ENCODE measurements around the gene STK32B.

STK32B gene

GRCh38 chr4:5082376-5082775 lies 31.1 kb downstream of the STK32B start:
- no peaks in the 10 kb centered on the region for H3K27me3 ChIP-seq
- no peak overlapping the region for H3K27ac ChIP-seq
- no peaks in the 10 kb centered on the region for H3K4me1 ChIP-seq
- H3K4me3 ChIP-seq = no peak overlapping the region
- peaks cover 8% of the 10 kb centered on the region; the same call in 1 of the 2 replicates for H3K36me3 ChIP-seq
- peaks cover 46% of the 10 kb centered on the region for H3K9me3 ChIP-seq
- no peaks in the 10 kb centered on the region for H4K20me1 ChIP-seq
- H3K4me2 ChIP-seq = no peak overlapping the region
- TF ChIP-seq Cebpa-rat (IDR thresholded peaks at IDR 0.05) = no peak
- no peak overlapping the region for H3K9ac ChIP-seq

DNA sequence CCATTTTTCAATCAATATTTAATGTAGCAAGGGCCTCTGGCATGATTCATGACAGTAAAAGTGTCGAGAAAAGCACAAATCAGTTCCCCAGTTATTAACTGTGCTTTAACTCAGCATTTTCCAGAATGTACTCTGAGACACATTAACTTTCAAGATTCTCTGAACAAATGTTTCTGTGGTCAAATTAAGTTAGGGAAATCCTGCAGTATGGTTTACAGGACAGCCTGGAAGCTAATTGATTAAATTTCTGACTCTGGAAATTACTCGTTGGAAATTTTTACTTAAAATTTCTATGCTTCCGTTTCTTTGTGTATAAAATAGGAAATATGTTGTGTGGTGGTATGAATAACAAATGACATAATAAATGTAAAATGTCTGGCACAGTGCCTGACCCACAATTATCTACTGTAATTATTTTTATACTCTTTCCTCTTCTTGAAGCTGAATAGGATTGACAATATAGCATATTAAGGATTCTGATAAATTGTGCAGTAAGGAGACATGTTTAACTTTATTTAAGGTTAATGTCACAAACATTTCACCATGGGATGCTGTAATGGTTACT lies 33.7 kb downstream of the STK32B start:
- no peak overlapping the region for H3K27ac ChIP-seq
- no peak for TF ChIP-seq Cebpa-rat (IDR thresholded peaks at IDR 0.05)
- no peak overlapping the region for H3K9ac ChIP-seq
- no peak overlapping the region for H3K4me3 ChIP-seq
- no peak overlapping the region for H3K4me2 ChIP-seq
- H3K9me3 ChIP-seq = peaks cover 50% of the 10 kb centered on the region
- H3K36me3 ChIP-seq = peaks cover 8% of the 10 kb centered on the region; the same call in 1 of the 2 replicates
- no peaks in the 10 kb centered on the region for H3K27me3 ChIP-seq
- no peaks in the 10 kb centered on the region for H4K20me1 ChIP-seq
- no peaks in the 10 kb centered on the region for H3K4me1 ChIP-seq

- Histone ChIP-seq H3K4me1 (no peaks in the 10 kb centered on the region), H4K20me1 (no peaks in the 10 kb centered on the region), H3K36me3 (peaks cover 8% of the 10 kb centered on the region; the same call in 1 of the 2 replicates), H3K4me3 (no peak overlapping the region), H3K27ac (no peak overlapping the region), H3K4me2 (no peak overlapping the region), H3K9me3 (peaks cover 49% of the 10 kb centered on the region), H3K9ac (no peak overlapping the region), H3K27me3 (no peaks in the 10 kb centered on the region)
- TF ChIP-seq Cebpa-rat (IDR thresholded peaks at IDR 0.05) = no peak
These were observed 35.3 kb downstream of the STK32B start for GRCh38 chr4:5086535-5086934.

- no peak overlapping the region for H3K27ac ChIP-seq
These were observed 45.0 kb downstream of the STK32B start for GRCh38 chr4:5096261-5096660.

GRCh38 chr4:5098176-5098575 lies 46.9 kb downstream of the STK32B start:
- H3K27me3 ChIP-seq = no peaks in the 10 kb centered on the region
- H3K4me3 ChIP-seq = no peak overlapping the region
- no peaks in the 10 kb centered on the region for H3K9me3 ChIP-seq
- H3K4me1 ChIP-seq = no peaks in the 10 kb centered on the region
- H3K9ac ChIP-seq = no peak overlapping the region
- H4K20me1 ChIP-seq = no peaks in the 10 kb centered on the region; the same call in 1 of the 2 replicates
- H3K4me2 ChIP-seq = no peak overlapping the region
- TF ChIP-seq Cebpa-rat (IDR thresholded peaks at IDR 0.05) = no peak
- H3K36me3 ChIP-seq = no peaks in the 10 kb centered on the region
- H3K27ac ChIP-seq = no peak overlapping the region

More at GRCh38 chr4:5096261-5096660, 45.0 kb downstream of the STK32B start:
- Histone ChIP-seq H3K4me2 (no peak overlapping the region), H3K9me3 (peaks cover 9% of the 10 kb centered on the region), H4K20me1 (no peaks in the 10 kb centered on the region; the same call in 1 of the 2 replicates), H3K4me3 (no peak overlapping the region), H3K4me1 (no peaks in the 10 kb centered on the region), H3K27me3 (no peaks in the 10 kb centered on the region), H3K36me3 (no peaks in the 10 kb centered on the region), H3K9ac (no peak overlapping the region)
- no peak for TF ChIP-seq Cebpa-rat (IDR thresholded peaks at IDR 0.05)

- no peaks in the 10 kb centered on the region for H3K4me1 ChIP-seq
- H3K4me3 ChIP-seq = no peak overlapping the region
- H3K4me2 ChIP-seq = no peak overlapping the region
- no peak overlapping the region for H3K27ac ChIP-seq
- no peaks in the 10 kb centered on the region for H3K27me3 ChIP-seq
- H3K9ac ChIP-seq = no peak overlapping the region
- no peaks in the 10 kb centered on the region for H3K9me3 ChIP-seq
- H4K20me1 ChIP-seq = no peaks in the 10 kb centered on the region; the same call in 1 of the 2 replicates
- no peak for TF ChIP-seq Cebpa-rat (IDR thresholded peaks at IDR 0.05)
- no peaks in the 10 kb centered on the region for H3K36me3 ChIP-seq
These were observed 49.1 kb downstream of the STK32B start for GRCh38 chr4:5100336-5100735.

DNA sequence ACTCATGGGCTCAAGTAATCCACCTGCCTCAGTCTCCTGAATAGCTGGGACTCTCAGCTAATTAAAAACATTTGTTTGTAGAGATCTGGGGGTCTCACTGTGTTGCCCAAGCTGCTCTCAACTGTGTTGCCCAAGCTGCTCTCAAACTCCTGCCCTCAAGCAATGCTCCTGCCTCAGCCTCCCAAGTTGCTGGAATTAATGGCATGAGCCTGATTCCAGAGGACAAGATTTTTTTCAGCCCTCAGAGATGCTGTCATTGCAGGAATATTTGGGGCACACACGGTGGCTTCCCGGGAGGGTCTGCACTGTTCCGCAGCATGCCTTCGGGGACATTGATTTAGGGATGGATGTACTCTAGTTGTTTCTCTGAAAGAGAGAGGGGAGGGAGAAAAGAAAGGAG lies 49.7 kb downstream of the STK32B start:
- no peak overlapping the region for H3K4me2 ChIP-seq

DNA sequence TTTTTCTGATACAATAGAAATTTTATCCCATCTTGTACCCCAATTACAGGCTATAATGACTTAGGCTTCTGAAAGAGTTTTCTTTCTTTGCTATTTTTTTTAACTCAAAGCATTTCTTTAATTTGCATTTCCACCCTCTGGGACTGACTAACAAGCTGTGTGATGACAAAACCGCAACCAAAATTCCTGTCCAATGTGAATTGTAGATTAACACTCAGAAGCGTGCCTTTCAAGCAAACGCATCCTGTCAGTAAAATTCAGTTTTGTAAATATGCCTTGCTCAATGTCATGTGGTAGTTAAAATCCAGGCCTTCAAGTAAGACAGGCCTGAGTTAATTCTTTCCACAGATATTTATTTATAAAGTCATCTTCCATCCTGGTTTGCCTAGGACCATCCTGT lies 50.3 kb downstream of the STK32B start:
- H3K9me3 ChIP-seq = no peaks in the 10 kb centered on the region
- H3K4me1 ChIP-seq = no peaks in the 10 kb centered on the region
- TF ChIP-seq Cebpa-rat (IDR thresholded peaks at IDR 0.05) = no peak
- H3K36me3 ChIP-seq = no peaks in the 10 kb centered on the region
- H3K4me3 ChIP-seq = no peak overlapping the region
- no peak overlapping the region for H3K9ac ChIP-seq
- H3K27ac ChIP-seq = no peak overlapping the region
- H3K27me3 ChIP-seq = no peaks in the 10 kb centered on the region
- no peaks in the 10 kb centered on the region; the same call in 1 of the 2 replicates for H4K20me1 ChIP-seq
- H3K4me2 ChIP-seq = no peak overlapping the region

More for the DNA sequence above, 49.7 kb downstream of the STK32B start:
- H3K27me3 ChIP-seq = no peaks in the 10 kb centered on the region
- no peak overlapping the region for H3K27ac ChIP-seq
- H3K4me3 ChIP-seq = no peak overlapping the region
- no peaks in the 10 kb centered on the region for H3K36me3 ChIP-seq
- no peaks in the 10 kb centered on the region for H3K9me3 ChIP-seq
- no peaks in the 10 kb centered on the region; the same call in 1 of the 2 replicates for H4K20me1 ChIP-seq
- H3K4me1 ChIP-seq = no peaks in the 10 kb centered on the region
- no peak for TF ChIP-seq Cebpa-rat (IDR thresholded peaks at IDR 0.05)
- no peak overlapping the region for H3K9ac ChIP-seq

GRCh38 chr4:5110901-5111300 lies 59.6 kb downstream of the STK32B start:
- H3K9me3 ChIP-seq = no peaks in the 10 kb centered on the region
- H3K4me3 ChIP-seq = no peak overlapping the region
- no peaks in the 10 kb centered on the region for H3K4me1 ChIP-seq
- H3K4me2 ChIP-seq = no peak overlapping the region
- no peak overlapping the region for H3K27ac ChIP-seq
- H3K9ac ChIP-seq = no peak overlapping the region
- H3K27me3 ChIP-seq = no peaks in the 10 kb centered on the region
- peaks cover 3% of the 10 kb centered on the region; the same call in 1 of the 2 replicates for H4K20me1 ChIP-seq
- no peak for TF ChIP-seq Cebpa-rat (IDR thresholded peaks at IDR 0.05)
- no peaks in the 10 kb centered on the region for H3K36me3 ChIP-seq

DNA sequence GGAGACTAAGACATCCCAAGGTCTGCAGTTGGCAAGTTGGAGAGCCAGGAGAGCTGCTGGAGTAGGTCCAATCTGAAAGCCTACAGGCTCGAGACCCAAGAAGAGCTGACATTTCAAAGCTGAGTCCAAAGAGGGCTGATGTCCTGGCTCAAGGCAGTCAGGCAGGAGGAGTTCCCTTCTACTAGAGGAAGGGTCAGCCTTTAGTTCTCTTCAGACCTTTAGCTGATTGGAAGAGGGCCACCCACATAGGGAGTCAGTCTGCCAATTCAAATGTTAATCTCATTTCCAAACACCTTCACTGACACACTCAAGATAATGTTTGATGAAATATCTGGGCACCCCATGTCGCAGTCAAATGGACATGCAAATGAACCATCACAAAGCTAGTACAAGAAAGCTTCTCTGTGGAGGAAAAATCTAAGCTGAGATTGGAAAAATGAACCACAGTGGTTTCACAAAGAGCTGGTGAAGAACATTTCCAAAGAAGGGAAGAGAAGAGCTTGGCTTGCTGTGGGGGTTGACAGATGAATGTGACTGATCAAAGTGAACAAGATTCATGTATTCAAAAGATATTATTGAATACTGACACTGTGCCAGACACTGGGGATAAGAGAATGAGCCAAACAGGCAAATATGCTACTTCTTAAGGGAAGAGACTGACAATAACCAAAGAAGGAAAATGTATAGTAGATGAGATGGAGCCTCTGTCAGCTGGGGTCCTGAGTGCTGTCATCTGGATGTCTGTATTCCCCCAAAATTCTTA lies 61.2 kb downstream of the STK32B start:
- no peak for TF ChIP-seq Cebpa-rat (IDR thresholded peaks at IDR 0.05)
- Histone ChIP-seq H3K4me1 (no peaks in the 10 kb centered on the region), H3K27me3 (no peaks in the 10 kb centered on the region), H4K20me1 (peaks cover 6% of the 10 kb centered on the region; the same call in 1 of the 2 replicates), H3K4me2 (no peak overlapping the region), H3K4me3 (no peak overlapping the region), H3K27ac (no peak overlapping the region), H3K9me3 (no peaks in the 10 kb centered on the region), H3K36me3 (no peaks in the 10 kb centered on the region), H3K9ac (no peak overlapping the region)
